HG03469 (cell line): Measurements from ENCODE around the gene DIDO1.

Experiments used
- ATAC-seq: cut with Tn5 transposase; IDR thresholded peaks from one replicate; pipeline ENCODE4 v1.9.1; 2021; ENCODE audit warnings: mild to moderate bottlenecking, moderate library complexity, moderate number of reproducible peaks; ENCODE audit not compliant: unreplicated experiment

Gene DIDO1

DNA sequence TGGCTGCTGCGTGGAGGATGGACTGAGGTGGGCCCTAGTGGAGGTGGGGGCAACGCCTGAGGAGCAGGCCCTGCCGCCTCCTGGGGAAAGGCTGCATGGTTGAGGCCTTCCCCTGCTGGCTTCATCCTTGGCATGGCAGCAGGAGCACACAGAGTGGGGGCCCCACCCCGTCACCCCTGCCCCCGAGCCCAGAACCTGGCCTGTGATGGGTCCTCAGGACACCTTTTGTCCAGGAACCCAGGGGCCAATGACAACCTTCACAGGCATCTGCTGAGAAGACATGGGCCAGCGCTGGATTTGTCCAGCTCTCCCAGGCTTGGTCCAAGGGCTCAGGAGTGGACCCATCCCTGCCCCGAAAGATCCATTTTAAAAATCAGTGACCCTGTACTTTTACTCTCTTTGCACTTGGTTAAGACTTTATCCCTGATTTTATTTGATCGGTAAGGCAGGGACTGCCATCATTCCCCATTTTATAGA is 25.6 kb upstream of the DIDO1 start:
- no peak for ATAC-seq

DNA sequence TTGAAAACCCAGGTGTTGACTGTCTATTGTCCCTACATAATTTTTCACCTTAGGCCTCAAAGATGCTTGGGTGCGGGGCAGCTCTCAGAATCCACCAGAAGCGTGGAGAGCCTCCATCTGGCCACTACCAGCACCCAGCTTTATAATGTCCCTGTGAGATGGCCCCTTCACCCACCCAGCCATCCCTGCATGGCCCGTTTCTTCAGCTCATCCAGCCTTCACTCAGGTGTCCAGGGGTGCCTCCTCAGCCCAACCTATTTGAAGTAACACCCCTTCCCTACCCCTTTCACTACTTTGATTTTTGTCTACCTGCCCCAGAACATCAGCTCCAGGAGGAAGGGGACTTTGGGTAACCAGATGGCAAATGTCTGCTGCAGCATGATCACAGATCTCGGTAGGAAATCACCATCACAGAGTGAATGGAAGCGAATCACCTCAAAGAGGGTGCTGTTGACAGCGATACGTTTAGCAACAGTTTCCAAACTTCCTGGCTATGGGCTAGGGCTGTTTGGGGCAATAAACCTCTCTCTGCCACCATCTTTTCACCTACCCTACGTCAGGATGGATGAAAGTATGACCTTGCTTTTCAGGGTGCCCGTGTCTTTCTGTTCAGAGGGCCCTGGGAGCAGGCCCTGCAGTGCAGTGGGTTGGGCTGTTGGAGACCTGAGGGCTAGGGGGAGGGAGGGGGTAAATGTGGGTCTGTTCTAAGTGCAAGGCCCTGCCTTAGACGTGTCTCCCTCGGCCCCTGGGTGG is 25.0 kb upstream of the DIDO1 start:
- ATAC-seq, result no peak

DNA sequence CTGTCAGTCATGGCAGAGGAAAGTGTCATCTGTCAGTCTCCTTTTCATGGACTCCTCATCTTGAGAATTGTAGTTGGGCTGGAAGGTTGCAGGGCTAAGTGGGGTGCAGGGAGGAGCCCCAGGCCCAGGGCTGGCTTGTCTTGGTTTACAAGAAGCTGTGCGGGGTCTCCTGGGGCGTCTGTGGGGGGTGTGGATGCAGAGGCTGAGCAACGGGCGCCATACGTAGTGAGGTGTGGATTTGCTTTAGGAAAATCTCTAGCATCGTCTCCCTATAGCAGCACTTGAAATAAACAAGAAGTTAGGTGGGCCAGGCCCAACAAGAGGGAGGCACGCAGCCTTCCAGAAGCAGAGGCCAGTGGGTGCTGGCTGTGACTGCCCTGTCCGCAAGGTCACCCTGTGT is 24.4 kb upstream of the DIDO1 start:
- no peak for ATAC-seq

DNA sequence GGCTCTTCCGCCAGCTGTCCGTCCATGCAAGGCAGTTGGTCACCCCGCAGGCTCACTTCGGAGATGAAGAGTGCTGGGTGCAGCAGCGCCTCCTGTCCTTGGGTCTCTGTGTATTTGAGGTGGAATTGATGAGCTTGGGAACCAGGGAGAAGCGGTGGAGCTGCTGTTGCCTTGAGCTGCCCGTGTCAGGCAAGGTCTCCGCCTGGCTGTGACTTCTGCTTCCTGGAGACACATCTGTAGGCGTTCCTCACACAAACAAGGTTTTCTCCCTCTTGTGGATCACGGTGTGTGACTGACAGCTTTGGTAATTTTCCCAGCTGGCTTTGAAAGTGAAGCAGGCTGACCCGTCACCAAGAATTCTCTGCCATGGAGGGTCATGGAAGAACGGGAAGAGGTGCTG is 23.7 kb upstream of the DIDO1 start:
- ATAC-seq, result no peak

DNA sequence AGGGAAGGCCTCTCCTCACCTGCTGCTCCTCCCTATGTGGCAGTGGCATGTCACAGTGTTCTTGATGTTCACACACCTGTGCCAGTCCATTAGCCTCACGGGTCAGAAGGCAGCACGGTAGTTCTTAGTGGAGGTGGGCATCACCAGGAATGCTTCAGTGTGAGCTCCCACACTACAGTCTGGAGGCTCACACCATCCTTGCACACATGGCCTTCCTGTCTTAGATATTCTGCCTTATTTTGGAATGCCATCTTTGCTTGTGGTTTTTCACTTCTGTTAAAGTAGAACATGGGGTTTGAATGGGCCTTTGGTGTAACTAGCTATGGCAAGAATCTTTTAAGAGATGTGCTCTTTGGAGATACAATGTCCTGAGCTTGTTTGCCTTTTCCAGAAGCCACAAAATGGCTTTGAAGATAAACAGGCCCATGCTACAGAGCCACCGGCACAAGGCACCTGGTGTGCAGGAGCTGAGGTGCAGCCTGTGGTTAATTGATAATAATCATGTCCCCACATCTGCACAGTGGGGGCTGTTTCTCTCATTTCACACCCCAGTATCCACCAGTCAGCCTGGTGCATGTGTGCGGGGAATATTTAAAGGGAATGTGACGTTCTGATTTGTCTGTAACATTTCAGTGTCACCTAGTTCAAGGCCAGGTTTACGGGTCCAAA is 23.0 kb upstream of the DIDO1 start:
- ATAC-seq, result no peak

DNA sequence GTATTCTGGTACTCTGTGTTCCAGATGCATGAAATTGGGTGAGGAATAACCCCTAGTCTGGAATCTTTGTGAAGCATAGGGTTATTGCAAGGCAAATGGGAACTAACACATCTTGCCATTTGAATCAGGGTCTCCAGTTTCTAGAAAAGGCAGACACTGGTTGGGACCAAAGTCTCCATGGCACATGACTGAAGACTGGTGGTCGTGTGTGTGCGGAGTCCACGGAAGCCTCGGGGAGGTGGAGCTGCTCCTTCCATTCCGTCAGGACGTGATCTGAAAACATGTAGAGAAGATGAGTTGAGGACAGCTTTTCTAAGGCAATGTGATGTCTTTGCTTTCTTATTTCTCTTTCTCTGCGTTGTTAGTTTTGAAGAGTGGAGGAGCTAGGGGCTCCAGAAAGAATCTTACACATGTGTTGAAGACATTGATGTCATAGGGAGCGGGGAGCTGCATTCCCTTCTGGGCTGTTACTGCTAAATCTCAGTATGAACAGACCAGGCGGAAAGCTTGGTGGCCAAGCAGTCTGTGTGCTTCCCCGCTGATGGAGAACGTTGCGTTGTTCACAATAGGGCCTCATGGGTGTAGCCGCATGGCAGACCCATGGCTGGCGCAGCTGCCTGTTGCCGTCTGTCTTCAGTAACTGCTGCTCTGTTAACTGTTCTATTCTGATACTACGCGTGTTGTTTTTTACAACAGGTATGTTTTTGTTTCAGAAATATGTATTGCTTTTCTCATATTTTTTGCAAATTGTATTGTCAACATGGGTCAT is 21.4 kb upstream of the DIDO1 start:
- ATAC-seq, result no peak

DNA sequence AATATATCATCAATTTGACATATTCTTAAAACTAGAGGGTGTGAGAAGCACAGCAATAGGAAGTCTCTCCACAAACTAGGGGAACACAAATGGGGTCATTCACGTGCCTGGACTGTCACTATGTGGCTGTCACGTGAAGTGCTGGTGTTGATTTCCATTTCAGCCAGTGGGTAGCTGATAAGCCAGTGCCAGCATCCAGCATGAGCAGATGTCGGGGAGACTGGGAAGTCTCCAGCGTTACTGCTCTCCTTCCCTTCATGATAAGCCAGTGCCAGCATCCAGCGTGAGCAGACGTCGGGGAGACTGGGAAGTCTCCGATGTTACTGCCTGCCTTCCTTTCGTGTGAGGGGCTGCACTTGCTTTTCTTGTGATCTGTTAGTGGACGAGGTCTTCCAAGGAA is 20.6 kb upstream of the DIDO1 start:
- no peak for ATAC-seq

DNA sequence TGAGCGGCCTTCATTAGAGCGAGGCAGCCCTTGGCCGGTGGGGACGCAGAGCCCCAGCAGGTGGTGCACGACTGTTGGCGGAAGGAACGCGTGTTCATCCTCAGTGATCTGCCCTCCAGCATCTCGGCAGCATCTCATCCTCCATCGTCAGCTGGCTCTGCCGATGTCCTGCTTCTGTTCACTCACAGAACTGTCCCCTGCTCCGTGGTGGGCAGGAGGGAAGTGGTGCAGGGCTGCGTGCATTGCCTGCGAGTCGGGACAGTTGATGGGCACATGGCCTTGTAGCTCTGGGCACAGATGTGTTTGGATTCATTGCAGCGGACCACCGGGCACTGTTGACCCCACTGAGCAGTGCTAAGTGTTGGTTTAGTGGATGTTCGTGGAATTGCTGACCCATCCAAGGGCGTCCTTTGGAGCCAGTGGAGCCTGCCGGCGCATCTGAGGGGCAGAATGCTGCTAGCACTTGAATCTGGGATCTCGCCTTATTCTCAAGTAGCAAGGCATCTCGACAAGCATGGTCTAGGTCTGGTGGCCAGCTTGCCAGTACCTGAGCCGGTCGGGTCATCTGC is 19.6 kb upstream of the DIDO1 start:
- ATAC-seq, result no peak

DNA sequence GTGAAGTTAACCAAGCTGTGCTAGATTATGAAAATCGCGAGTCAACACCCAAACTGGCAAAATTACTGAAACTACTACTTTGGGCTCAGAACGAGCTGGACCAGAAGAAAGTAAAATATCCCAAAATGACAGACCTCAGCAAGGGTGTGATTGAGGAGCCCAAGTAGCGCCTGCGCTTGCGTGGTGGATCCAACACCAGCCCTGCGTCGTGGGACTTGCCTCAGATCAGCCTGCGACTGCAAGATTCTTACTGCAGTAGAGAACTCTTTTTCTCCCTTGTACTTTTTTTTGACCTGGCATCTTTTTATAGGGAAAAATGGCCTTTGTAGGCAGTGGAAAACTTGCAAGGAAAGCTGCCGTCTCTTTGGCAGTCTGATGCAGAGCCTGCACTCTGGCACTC is 18.4 kb upstream of the DIDO1 start:
- ATAC-seq, result no peak

DNA sequence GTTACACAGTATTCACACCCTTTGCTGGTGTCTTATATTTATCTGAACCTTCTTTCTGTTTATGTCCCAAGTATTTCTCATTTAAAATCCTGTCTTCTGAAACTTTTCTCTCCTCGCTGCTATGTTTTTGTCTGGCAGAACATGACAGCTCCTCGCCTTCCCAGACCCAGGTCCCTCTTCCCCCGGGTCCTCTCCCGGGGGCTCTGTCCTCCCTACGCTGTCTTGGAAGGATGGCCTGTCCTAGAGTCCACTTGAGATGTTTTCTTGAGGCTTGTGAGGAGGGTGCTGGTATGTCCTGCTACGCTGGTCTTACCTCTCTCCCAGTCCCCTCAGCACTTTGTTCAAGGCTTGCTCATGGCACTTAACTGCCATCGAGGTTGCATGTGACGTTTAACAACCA is 17.9 kb upstream of the DIDO1 start:
- no peak for ATAC-seq

DNA sequence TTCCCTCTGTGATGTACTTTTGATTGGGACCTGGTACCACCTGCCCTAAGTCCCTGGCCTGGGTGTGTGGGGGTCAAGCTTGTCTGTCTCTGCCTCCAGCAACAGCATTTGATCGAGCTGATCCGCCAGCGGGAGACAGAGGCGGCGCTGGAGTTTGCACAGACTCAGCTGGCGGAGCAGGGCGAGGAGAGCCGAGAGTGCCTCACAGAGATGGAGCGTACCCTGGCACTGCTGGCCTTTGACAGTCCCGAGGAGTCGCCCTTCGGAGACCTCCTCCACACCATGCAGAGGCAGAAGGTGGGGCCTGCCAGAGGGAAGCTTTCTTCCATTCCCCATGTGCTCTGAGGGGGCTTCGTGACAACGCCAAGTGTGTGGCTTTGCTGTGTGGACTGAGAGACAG is 17.1 kb upstream of the DIDO1 start:
- ATAC-seq, result no peak

DNA sequence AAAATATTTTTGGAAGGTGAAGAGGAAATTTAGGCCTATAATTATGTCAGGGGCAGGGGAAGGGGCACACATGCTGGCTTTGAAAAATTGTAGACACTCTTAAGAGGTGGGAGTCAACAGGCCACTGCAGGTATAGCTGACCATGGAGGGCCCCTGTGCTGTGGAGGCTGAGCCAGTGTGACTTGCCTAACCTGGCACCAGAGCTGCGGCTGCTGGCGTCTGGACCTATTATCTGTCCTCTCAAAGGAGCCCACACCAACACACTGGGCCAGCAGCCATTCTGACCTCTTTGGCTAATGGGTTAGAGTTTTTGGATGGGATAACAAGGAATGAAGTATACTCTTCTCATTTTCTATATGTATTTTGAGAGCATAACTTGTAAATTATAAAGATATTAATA is 16.2 kb upstream of the DIDO1 start:
- ATAC-seq, result no peak

DNA sequence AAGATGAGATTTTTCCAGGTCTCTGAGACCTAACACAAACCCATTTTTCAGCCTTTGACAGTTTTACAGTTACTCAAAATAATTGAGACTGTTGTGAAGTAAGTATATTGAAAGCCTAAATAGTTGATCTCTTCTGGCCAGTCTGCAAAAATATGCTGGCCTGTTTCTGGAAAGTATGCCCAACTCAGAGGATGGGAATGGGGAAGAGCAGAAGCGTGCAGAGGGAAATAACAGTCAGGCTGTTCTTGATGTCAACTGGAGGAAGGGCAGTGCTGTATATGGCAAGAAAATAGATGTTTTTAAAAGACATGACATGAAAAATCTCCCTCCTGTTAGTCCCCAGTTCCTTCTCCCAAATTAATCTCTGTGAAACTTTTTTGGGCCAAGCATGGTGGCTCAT is 15.5 kb upstream of the DIDO1 start:
- no peak for ATAC-seq

DNA sequence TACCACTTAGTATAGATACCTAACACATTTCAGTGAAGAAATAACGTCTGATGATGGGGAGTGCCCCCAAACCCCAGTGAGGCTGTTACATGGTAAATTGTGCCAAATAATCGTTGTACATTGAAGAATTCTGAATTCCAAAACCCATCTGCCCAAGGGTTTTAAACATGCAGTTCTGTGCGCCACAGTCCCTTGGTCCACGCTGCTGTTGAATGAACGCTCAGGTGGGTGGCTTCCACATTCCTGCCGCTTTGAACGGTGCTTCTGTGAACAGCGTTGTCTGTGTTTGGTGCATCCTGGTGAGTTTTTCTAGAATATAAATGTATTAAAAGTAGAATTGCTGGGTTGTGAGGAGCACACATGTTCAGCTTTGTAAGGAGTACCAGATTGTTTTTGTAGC is 14.6 kb upstream of the DIDO1 start:
- no peak for ATAC-seq

DNA sequence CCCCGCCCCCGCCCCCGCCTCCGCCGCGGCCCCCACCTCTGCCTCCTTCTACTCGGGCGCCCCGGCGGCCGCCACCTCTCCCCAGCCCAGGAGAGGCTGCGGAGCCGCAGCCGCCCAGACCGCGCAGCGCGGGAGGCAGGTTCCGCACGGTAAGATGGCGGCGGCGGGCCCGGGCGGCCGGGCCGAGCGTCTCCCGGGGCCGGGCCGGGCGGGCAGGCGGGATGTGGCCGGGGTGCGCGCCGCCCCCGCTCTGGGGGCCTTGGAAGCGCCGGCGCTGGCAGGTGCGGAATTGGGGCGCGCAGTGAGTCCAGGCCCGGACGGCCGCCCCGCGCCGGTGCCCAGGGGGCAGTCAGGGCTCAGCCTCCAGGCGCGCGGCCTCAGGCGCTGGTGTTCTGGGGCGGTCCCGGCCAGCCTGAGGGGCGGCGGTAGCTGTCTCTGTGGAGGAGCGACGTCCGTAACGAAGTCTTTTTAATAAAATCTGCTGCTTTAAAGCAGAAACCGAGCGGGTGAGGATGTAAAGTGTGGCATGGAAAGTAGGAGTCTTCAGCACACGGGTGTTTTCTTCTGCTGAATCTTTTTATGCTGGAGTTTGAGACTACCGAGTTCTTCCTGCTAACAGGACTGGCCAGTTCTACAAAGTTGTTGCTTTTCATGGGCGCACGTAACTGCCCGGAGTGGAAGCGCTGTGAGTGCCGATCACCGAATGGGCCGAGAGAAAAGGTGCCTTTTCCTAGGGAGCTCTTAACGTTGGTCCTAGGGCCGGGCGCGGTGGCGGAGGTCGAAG is 12.0 kb upstream of the DIDO1 start, which contains the start of gene GID8:
TSS of gene GID8 (plus strand) at position 43 of the 784 bp plus-strand sequence. CDS start 3,356 bp downstream, outside the sequence.
- peak; percentile 31 for ATAC-seq

DNA sequence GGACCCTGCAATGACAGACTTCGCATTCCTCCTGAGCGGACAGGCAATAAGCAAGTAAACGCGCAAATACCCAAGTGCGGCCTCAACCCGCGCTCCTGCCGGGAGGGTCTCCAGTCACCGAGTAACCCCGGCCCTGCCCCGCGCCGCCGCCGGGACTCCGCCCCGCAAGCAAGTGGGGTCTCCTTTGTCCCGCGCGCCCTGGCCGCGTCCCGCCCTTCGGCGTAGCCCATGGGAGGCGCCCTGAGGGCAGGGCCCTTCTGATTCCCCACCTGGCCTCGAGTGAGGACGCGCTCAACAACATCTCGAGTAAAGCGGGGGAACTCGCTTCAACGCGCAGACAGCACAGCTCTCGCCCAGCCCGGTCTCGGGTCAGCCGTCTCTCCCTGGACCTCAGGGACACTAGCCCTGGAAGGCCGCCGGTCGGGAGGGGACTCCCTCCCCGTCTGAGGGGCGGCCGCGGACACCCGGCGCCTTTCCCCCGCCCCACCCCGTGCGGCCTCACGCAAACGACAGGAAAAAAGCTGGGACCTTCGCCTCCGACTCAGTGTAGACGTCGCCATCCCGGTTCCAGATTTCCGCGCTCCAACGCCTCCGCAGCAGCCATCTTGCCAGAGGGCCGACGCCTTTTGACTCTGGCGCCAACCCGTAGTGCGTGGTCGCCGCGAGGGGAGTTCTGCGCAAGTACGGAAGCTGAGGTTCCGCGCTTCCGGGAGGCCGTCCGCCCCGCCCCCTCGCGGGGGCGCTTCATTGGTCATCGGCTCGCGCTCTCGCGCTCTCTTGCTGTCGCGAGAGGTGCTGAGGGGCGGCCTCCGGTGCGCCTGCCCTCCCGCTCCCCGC is 11.2 kb upstream of the DIDO1 start:
- ATAC-seq, result peak; percentile 67

DNA sequence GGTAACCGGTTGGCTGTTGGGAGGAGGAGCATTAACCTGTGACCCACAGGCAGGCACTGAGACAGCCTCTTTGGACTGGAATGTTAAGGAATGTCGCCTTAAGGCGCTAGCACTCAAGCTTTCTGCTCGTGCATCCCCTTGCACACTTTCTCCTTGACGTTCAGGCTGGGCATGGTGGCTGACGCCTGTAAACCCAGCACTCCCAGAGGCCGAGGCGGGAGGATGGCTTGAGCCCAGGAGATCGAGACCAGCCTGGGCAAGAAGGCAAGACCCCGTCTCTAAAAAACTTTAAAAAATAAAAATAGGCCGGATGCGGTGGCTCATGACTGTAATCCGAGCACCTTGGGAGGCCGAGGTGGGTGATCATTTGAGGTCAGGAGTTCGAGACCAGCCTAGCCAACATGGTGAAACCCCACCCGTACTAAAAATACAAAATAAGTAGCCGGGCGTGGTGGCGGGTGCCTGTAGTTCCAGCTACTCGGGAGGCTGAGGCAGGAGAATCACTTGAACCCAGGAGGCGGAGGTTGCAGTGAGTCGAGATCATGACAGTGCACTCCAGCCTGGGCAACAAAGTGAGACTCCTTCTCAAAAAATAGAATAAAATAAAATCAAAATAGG is 9.8 kb upstream of the DIDO1 start:
- no peak for ATAC-seq

DNA sequence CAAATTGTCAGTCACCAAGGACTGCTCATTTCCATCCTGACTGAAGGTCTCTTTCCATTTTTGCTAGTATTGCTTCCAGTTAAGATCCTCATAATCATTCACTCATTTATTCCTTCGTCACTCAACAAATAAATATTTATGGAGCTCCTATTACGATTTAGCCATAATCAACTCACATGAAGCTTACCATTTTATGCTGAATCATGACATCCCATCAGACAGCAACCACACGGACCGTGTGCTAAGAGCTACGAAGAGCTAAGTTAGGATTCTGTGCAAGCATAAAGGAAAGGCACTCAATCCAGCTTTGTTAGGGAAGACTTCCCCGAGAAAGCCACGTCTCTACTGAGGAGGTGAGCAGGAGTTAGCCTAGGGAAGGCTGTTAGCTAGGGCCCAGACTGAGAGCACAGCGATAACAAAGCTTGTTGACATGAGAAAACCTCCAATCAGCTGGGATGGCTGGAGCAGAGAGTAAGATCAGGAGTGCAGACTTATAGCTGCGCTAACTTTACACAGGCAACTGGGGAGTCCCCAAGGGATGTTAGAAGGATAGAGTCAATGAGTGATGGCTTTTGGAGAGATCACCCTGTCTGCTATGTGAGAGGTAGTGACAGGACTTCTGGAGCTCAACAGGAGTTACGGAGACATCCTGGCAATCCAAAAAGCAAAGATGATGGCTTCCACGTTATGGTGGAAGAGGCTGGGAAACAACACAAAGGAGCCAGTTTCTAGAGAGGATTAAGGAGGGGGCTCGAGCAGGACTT is 9.1 kb upstream of the DIDO1 start:
- no peak for ATAC-seq

DNA sequence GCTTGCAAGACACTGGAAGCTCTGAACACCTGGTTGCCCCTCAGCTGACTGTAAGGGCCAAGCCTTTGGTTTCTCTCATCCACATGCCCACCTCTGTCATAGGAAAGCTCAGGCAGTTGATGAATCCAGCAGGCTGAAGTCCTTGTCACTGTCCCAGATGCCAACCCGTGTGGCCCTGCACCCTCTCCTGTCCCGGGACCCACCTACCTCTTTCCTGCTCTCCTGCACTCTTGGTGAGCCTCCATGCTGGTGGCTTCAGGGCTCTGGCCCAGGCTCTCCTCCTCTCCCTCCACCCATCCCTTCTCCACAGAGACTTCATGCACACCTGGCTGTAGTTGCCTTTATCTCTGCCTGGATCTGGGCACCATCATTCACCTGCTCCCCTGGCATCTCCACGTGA is 7.7 kb upstream of the DIDO1 start:
- no peak for ATAC-seq
